ENCODE results near the gene BRPF3.
A peak's percentile ranks its signal among the peaks of the same experiment; 100 is the strongest.

The BRPF3 gene

DNA sequence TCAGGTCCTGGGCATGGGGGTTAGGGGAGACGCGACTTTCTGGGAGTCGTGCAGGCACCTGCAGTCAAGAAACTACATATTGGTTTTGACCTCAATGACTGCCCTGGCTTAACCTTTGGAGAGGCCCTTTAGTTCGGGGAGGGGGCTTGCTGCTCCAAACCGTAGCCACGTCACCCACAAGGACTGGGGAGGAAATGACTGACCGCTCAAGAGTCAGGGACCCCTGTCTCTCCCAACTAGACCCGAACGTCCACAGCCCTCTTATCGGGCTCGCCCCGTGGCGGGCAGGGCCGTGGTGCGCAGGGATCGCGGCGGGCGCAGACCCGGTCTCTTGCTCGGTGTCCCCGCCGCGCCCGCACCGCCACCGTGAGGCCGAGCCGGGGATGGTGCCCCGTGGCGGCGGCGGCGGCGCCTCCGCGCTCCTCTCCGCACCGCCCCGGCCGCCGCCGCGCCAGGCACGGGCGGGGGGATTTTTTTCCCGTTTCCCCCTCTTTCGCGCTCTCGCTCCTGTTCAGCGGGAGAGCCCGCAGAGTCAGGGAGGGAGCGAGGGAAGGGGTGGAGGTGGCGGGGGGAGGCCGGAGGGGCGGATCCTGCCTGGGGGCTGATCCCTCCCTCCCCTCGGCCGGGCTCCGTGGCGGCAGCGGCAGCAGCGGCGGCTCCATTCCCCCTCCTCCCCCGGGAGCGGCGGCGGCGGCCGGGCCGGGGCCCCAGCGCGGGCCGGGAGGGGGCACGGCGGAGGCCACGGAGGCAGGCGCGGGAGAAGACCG, at the start of gene BRPF3:
BRPF3 (plus strand) TSS at position 632 of the 767 bp plus-strand sequence. CDS start 3,579 bp downstream, outside the sequence.
- peak; percentile 64 for DNase-seq (ENCODE audit: low spot score)

DNA sequence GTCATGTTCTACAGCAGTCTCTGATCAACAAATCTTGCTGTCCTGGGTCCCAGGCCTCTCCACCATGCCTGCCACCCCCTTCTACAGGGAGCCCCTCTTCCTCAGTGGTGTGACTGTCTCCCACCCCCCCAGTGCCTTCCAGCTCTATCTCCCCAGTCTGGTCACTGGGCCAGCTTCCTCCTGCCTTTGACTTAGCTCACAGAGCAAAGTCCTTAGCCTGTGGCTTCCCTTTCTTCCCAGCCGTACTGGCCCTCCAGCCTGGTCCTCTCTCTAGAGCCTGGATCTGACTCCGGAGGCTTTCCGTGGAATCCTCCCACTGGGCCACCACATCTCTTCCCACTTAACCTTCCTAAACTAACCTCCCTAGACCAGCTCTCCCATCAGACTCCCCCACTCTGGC, 49.2 kb upstream of the BRPF3 start:
- no peak for DNase-seq (ENCODE audit: low spot score)

DNA sequence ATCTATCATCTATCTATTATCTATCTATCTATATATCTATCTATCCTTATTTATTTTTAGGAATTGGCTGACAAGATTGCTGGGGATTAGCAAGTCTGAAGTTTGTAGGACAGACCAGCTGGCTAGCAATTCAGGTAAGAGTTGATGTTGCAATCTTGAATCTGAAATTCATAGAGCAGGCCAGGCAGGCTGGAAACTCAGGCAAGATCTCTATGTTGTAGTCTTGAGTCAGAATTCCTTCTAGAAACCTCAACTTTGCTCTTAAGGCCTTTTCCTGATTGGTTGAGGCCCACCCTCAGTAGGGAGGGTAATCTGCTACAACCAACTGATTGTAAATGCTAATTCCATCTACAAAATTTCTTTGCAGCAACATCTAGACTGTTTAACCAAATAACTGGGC, 47.1 kb upstream of the BRPF3 start:
- no peak for DNase-seq (ENCODE audit: low spot score)

DNA sequence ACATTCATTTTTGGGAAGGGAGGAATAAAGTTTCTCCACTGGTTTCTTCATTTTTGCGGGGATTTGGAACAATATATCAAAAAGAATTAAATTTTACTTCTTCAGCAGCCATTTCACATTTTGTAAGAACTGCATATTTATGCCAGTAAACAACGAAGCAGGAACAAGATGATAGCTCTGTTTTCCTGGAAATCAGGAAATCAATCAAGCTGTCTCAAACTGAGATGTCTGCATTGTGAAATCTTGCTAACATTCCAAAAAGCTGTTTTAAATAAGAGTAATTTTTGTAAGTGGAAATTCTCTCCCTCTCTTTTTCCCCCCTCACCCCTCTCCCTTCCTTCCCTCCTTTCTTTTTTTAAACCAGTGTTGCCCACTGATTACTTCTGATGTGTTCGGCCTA, 46.3 kb upstream of the BRPF3 start:
- no peak for DNase-seq (ENCODE audit: low spot score)

DNA sequence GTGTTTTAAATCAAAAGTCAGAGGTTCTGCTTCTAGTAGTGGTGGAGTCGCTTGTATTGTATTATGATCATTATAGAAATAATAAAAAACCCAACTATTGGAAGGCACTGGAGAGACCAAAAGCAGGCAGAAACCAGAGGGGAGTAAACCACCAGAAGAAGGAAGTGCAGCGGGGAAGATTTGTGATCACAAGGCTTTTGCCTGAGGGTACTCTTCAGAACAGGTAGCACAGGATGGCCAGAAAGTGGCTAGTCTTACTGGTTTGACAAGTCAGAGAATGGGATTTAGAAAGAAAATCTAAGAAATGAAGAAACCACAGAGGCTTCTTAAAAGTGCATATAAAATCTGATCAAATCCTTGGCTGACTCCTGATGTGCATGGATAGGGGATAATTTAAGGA, 42.3 kb upstream of the BRPF3 start:
- DNase-seq (ENCODE audit: low spot score), result no peak

DNA sequence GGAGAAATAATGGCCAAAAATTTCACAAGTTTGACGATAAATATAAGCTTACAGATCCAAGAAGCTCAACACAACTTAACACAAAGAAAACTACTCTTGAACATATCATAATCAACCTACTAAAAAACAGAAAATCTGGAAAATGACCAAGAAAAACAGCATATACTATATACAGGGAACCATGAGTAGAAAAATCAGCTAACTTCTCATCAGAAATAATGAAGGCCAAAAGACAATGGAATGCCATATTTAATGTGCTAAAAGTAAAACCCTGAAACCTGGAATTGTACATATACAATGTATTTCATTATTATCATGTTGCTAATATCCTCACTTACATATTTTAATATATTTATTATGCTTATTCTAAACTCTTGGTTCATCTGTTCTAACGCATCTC, 40.9 kb upstream of the BRPF3 start:
- no peak for DNase-seq (ENCODE audit: low spot score)

DNA sequence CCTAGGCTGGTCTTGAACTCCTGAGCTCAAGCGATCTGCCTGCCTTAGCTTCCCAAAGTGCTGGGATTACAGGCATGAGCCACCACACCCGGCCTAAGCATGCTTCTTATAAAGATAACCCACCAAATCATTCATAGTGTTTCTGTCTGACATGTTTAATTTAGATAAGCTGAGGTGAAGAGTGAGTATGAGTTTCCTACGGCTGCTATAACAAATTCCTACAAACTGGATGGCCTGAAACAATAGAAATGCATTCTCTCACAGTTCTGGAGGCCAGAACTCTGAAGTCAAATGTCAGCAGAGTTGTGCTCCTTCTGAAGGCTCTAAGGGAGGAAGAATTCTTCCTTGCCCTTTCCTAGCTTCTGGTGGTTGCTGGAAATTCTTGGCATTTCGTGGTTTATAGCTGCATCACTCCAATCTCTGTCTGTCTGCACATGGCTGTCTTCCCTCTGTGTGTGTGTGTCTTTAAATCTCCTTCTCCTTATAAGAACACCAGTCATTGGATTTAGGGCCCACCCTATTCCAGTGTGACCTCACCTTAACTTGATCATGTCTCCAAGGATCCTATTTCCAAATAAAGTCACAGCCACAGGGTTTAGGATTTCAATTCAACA, 36.3 kb upstream of the BRPF3 start:
- DNase-seq (ENCODE audit: low spot score), result no peak

DNA sequence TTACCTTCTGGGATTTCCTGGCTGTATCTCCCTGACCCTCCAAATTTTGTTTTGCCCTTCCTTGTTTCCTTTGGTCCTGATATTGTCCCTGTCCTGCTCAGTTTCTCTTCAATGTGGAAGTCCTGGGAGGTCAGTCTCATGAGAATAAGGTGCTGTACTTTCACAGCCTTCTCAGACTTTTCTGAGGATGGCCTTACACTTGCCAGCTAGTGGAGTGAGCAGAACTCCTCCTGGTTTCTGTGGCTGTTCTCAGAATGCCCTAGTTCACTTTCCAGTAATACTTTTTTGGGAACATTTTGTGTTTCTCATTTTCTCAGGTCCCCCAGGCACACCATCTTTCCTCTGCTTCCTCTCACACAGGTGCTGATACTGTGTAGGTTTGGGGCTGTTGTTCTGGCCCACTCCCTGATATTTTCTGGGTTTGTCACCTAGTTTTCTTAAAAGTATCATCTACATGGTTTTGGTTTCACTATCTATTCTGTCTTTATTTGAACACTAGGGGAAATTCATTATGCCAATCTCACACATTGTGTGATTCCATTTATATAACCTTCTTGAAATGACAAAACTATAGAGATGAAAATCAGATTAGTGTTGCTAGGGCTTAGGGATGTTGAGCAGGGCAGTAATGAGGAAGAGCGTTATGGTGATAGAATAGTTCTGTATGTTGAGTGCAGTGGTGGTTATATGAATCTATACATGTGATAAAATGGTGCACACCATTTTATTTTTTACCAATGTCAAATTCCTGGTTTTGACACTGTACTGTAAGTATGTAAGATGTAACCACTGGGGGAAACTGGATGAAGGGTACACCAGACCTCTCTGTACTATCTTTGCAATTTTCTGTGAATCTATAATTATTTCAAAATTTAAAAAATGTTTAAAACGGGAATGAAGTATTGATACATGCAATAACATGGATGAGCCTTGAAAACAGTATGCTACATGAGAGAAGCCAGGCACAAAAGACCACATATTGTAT, 27.2 kb upstream of the BRPF3 start:
- peak; percentile 3 for DNase-seq (ENCODE audit: low spot score)

DNA sequence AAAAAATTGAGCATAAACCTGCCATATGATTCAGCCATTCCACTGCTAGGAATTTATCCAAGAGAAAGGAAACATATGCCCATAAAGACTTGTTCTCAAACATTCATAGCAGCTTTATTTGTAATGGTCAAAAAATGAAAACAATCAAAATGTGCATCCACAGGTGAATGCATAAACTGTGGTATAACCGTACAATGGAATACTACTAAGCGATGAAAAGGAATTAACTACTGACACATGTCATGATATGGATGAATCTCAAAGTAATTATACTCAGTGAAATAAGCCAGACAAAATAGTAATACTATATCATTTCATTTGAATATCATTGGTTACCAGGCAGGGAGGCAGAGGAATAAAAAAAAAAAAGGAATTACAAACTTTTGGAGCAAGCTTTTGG, 25.8 kb upstream of the BRPF3 start:
- DNase-seq (ENCODE audit: low spot score), result no peak

DNA sequence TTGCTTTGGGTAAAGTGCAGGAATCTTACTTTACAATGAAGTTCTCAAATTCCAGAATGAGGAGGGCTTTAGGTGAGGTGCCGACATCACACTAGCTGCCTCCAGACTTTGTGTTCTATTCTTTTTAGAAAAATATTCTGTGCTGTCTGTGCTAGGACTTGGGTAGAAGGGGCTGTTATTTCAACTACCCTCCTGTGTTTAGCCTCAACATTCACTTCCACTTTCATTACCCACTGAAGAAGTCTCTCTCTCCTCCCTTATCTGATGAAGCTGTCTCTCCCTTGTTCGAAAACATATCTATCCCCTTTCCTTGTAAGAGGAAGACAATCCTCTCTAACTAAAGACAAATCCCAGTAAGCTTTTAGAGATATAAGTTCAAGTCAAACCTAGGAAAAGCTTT, 25.0 kb upstream of the BRPF3 start:
- no peak for DNase-seq (ENCODE audit: low spot score)

DNA sequence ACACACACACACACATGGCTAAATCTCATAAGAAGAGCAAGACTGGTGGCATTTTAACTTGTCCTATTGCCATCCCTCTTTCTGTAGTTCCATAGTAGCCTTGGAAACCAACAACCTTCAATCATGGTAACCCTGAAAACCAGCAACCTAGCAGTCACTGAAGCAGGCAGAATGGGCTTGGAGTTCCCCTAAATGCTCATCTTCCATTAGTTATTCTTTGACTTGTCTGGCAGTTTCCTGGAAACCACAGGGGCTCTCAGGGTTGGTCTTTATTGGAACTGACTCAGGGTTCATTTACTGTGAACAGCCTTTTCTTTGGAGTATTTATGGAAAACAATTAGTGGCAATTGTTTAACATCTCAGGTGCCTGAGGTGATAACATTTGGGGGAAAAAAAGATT, 19.4 kb upstream of the BRPF3 start:
- peak; percentile 14 for DNase-seq (ENCODE audit: low spot score)

DNA sequence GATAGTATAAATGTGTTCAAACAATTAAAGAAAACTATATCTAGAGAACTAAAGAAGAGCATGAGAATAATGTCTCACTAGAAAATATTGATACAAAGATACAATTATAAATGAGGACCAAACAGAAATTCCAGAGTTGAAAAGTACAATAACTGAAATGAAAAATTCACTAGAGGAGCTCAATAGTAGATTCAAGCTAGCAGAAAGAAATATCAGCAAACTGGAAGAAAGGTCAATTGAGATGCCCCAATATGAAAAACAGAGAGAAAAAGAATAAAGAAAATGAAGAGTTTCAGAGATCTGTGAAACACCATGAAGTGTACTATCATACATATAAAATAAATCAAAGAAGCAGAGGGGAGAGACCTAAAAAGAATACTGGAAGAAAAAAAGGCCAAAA, 18.0 kb upstream of the BRPF3 start:
- no peak for DNase-seq (ENCODE audit: low spot score)

DNA sequence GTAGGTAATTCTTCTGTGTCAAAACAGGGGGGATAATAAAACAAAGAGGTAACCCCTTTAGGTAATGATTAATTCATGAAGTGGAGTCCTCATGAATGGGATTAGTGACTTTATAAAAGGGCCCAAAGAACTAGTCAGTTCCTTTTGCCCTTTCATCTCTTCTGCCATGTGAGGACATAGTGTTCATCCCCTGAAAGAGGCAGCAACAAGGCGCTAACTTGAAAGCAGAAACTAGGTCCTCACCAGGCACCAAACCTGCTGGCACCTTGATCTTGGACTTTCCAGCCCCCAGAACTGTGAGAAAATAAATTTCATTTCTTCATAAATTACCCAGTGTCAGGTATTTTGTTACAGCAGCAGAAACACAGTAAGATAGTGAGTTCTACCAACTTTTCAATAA, 16.4 kb upstream of the BRPF3 start:
- DNase-seq (ENCODE audit: low spot score), result no peak

DNA sequence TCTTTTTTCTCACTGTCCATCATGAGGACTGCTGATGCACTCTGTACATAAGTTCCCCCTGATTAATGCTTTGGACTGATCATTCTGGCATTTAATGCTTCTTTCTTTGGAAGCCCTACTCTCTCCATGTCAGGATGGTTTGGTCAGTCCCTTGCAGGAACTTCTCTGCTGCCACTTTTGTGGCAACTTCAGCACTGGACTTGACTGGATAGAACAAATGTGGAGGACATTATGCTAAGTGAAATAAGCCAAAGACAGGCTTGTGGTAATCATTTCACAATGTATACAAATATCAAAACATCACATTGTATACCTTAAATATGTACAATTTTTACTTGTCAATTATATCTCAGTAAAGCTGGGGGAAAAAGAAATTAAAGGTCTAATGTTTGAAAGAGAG, 12.2 kb upstream of the BRPF3 start:
- DNase-seq (ENCODE audit: low spot score), result no peak

DNA sequence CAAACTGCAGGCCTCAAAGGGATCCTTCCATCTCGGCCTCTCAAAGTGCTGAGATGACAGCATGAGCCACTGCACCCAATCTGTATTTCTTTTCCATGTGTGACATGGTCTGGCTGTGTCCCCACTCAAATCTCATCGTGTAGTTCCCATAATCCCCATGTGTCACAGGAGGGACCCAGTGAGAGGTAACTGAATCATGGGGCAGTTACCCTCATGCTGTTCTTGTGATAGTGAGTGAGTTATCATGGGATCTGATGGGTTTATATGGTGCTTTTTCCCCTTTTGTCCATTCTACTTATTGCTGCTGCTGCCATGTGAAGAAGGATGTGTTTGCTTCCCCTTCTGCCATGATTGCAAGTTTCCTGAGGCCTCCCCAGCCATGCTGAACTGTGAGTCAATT, 10.3 kb upstream of the BRPF3 start:
- DNase-seq (ENCODE audit: low spot score), result no peak

DNA sequence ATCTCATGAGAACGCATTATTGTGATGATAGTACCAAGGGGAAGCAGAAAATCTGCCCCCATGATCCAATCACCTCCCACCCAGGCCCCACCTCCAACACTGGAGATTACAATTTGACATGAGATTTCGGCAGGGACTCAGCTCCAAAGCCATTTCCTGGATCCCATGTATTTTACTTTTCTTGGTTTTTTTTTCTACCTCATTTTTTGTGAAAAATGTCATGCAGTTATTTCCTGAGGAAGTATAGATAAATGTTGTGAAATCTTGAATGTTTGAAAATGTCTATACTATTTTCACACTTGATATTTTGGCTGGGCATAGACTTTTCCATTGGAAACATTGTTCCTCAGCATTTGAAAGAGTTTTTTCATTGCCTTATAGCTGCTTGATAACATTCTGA, 9.1 kb upstream of the BRPF3 start:
- DNase-seq (ENCODE audit: low spot score), result no peak

DNA sequence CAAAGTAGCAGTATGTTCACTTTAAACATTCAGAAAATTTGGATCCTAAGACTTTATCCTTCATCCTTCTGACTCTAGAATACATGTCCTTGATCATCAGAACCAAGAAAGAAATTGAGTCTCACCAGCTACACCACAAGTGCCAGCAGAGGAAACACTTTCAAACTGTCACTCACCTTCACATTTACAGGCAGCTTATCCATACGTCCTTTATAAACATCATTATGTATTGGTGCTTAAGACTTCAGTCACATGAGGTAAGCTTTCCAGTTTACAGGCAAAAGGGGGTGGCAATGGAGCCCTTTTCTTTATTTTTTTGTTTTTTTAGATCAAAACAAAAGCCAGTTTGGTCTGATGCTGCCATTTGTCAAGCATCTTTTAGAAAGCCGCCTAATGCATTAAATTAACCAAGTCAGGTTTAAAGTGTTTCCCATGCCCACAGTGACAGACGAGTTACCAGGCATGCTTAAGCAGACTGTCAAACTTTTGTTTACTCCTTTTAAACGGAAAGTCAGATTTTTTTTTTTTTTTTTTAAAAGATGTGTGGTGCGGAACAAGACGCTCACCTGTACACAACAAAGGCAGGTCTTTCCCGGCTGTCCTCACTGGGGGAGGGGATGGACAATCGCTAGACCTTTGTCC, 952 bp upstream of the BRPF3 start:
- no peak for DNase-seq (ENCODE audit: low spot score)

DNA sequence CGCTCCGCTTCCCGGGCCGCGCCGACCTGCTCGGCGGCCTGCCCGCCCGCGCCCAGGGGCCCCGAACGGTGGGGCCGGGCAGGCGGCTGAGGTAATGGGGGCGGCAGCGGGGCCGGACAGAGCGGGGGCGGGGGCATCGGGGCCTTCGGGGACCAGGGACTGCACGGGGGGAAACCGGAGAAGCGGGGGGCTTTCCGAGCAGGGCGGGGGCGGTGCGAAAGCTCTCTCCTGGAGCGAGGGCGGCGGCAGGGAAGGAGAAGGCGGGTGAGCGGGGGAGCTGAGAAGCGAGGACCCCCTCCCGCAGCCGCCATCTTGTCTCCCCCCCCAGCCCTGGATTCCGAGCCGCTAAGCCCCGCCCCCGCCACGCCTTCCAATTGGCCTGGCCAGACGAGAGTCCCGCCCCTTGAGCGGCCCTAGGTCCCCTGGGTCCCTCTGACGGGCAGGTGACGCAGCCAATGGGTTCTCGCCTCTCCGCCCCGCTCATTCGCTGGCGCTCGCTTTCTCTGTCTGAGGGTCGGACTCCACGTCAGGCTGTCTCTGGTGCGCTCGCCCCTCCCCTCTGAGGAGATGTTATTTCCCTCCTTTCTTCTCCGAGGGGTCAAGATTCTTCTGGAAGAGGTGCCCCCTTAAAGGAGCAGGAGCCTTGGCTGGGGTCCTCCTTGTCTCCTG, 470 bp downstream of the BRPF3 start:
- DNase-seq (ENCODE audit: low spot score), result peak; percentile 99

DNA sequence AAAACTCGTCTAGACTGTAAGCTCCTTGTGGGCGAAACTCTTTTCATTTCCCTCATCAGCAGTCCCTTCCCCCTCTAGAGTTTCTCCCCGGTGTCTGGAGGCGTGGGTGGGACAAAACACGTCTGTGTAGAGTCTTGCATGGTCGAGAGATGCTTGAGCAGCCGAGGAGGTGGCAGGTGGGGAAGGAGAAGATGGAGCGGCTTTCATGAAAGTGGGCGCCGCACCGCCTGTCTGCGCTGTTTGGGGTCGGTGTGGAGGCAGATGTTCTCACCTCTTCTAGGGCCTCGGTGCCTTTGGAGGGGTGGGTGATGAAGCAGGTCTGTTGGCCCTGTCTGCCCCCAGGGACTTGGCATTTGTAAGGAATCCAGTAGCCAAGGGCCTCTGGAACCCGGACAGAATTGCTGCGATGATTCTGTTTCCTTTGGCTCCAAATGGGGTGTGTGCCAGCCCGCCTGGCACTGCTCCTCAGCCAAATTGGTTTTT, 1.2 kb downstream of the BRPF3 start:
- no peak for DNase-seq (ENCODE audit: low spot score)

DNA sequence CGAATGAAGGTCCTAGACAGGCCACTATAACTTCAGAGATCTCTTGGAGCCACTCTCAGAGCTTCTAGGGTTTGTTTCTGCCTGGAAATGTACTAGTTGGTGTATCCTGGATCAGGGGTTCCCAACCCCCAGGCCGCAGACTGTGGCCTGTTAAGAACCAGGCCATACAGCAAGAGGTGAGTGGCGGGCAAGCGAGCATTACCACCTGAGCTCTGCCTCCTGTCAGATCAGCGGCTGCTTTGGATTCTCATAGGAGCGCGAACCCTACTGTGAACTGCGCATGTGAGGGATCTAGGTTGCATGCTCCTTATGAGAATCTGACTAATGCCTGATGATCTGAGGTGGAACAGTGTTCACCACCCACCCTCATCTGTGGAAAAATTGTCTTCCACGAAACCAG, 2.4 kb downstream of the BRPF3 start:
- DNase-seq (ENCODE audit: low spot score), result no peak

DNA sequence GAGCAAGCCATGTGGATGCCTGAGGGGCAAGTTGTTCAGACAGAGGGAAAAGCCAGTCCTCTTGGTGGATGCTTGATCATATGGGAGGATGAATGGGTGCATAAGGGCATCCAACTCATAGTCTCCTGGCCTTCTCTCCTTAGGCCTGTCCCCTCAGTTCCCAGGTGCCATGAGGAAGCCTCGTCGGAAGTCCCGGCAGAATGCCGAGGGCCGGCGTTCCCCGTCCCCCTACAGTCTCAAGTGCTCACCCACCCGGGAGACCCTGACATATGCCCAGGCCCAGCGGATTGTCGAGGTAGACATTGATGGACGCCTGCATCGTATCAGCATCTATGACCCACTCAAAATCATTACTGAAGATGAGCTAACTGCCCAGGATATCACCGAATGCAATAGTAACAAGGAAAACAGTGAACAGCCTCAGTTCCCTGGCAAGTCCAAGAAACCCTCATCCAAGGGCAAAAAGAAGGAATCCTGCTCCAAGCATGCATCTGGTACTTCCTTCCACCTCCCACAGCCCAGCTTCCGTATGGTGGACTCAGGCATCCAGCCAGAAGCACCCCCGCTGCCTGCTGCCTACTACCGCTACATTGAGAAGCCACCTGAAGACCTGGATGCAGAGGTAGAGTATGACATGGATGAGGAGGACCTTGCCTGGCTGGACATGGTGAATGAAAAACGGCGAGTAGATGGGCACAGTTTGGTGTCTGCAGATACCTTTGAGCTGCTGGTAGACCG, 3.8 kb downstream of the BRPF3 start:
- DNase-seq (ENCODE audit: low spot score), result no peak

Measured in activated CD4-positive, alpha-beta T cell treated with anti-CD3 and anti-CD28 coated beads, Interleukin-2, Interleukin-4, amounts not matched to agents 100 ng/mL and 50 ng/mL, durations not matched to agents 16 hours and 8 hours (primary cell).